Measurements from ENCODE around the gene PLCH1. TPM values are rescaled to one million over a fixed set of nuclear protein-coding genes. Genes with fewer than 3 reads are reported as not detected.

The PLCH1 gene
- total RNA-seq, 1 donor: 0.36 TPM

DNA sequence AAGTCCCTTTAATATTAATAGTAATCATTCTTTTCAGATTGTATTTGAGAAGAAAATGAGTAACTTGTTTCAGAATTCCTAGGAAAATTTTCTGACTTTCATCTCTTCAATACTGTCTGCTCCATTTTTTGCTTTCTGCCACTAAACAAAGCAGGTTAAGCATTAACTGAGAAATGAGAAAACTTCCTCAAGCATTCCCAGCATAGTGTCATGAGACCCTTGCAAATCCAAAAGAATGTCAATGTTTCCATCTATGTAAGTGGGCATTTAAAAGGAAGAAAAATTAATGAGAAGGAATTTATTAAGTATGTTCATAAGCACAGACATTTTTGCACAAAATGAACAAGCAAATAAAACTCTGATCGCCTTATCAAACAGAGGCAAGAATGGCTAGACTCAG lies 303.4 kb downstream of the PLCH1 start:
- Histone ChIP-seq H3K79me2 (ENCODE audit: insufficient read depth, low read length) (no peaks in the 10 kb centered on the region), H3K4me1 (ENCODE audit: insufficient read depth, low read length) (peaks cover 25% of the 10 kb centered on the region), H3K4me3 (ENCODE audit: insufficient read depth, low read length) (no peak overlapping the region), H2AFZ (ENCODE audit: low read length) (no peak overlapping the region), H4K20me1 (ENCODE audit: insufficient read depth, low read length) (no peaks in the 10 kb centered on the region), H3K4me2 (ENCODE audit: insufficient read depth, low read length) (no peak overlapping the region), H3K9me3 (ENCODE audit: low read depth, low read length) (no peaks in the 10 kb centered on the region), H3K36me3 (ENCODE audit: insufficient read depth, low read length) (no peaks in the 10 kb centered on the region), H3K27ac (ENCODE audit: low read depth, low read length) (no peak overlapping the region), H3K27me3 (ENCODE audit: insufficient read depth, low read length) (no peaks in the 10 kb centered on the region)
- TF ChIP-seq, protein P1, sequence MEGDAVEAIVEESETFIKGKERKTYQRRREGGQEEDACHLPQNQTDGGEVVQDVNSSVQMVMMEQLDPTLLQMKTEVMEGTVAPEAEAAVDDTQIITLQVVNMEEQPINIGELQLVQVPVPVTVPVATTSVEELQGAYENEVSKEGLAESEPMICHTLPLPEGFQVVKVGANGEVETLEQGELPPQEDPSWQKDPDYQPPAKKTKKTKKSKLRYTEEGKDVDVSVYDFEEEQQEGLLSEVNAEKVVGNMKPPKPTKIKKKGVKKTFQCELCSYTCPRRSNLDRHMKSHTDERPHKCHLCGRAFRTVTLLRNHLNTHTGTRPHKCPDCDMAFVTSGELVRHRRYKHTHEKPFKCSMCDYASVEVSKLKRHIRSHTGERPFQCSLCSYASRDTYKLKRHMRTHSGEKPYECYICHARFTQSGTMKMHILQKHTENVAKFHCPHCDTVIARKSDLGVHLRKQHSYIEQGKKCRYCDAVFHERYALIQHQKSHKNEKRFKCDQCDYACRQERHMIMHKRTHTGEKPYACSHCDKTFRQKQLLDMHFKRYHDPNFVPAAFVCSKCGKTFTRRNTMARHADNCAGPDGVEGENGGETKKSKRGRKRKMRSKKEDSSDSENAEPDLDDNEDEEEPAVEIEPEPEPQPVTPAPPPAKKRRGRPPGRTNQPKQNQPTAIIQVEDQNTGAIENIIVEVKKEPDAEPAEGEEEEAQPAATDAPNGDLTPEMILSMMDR (IDR thresholded peaks at IDR 0.05; ENCODE audit: extremely low read depth, low read depth, low read length): no peak
- no peak for DNase-seq (ENCODE audit: insufficient read length, low spot score, missing footprints)

DNA sequence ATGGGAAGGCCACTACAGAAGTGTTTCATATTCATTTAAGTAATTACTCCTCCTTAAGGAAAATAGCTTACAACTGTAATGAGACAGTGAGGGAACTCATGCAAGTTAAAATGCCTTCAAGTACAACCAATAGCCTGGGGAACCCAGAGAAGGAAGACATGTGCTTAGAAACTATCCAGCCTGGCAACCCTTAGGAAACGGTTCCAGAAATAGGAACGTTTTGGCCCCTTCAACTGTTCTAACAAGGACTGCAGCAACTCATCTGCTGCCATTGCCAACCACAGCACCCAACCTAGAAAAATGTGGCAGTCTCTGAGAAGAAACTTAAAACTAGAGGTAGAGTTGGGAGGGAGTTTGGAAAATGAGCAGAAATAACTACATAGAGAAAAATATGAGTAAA lies 303.8 kb downstream of the PLCH1 start:
- H3K27me3 ChIP-seq (ENCODE audit: insufficient read depth, low read length): no peaks in the 10 kb centered on the region
- H3K79me2 ChIP-seq (ENCODE audit: insufficient read depth, low read length): no peaks in the 10 kb centered on the region
- TF ChIP-seq, protein P1 (IDR thresholded peaks at IDR 0.05; ENCODE audit: extremely low read depth, low read depth, low read length): no peak
- no peaks in the 10 kb centered on the region for H4K20me1 ChIP-seq (ENCODE audit: insufficient read depth, low read length)
- no peaks in the 10 kb centered on the region for H3K36me3 ChIP-seq (ENCODE audit: insufficient read depth, low read length)
- peaks cover 30% of the 10 kb centered on the region for H3K4me1 ChIP-seq (ENCODE audit: insufficient read depth, low read length)
- DNase-seq (ENCODE audit: insufficient read length, low spot score, missing footprints): no peak
- no peak overlapping the region for H3K27ac ChIP-seq (ENCODE audit: low read depth, low read length)
- H3K4me3 ChIP-seq (ENCODE audit: insufficient read depth, low read length): no peak overlapping the region
- H3K9me3 ChIP-seq (ENCODE audit: low read depth, low read length): no peaks in the 10 kb centered on the region
- no peak overlapping the region for H3K4me2 ChIP-seq (ENCODE audit: insufficient read depth, low read length)
- H2AFZ ChIP-seq (ENCODE audit: low read length): no peak overlapping the region

DNA sequence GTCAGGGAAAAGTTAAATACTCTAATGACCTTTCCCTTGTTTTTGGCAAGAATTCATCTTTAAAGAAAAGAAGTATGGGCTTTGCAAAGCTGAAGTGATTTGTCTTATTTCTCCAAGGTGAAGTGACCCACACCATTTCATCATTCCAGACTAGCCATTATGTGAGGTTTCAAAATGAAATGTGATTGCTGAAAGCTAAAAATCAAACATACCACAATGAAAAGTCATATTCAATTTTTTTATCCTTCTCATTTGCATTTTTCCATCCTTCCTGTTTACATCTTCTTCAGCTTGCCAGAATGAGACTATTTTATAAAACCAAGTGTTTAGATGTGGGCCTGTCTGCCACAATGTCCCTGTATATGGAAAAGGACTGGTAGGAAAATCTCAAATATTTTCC lies 309.1 kb downstream of the PLCH1 start:
- Histone ChIP-seq H3K27ac (ENCODE audit: low read depth, low read length) (peak overlapping the region; percentile 61), H3K36me3 (ENCODE audit: insufficient read depth, low read length) (no peaks in the 10 kb centered on the region), H3K4me2 (ENCODE audit: insufficient read depth, low read length) (no peak overlapping the region), H4K20me1 (ENCODE audit: insufficient read depth, low read length) (no peaks in the 10 kb centered on the region), H2AFZ (ENCODE audit: low read length) (no peak overlapping the region), H3K9me3 (ENCODE audit: low read depth, low read length) (no peaks in the 10 kb centered on the region), H3K27me3 (ENCODE audit: insufficient read depth, low read length) (no peaks in the 10 kb centered on the region), H3K4me3 (ENCODE audit: insufficient read depth, low read length) (no peak overlapping the region), H3K79me2 (ENCODE audit: insufficient read depth, low read length) (no peaks in the 10 kb centered on the region), H3K4me1 (ENCODE audit: insufficient read depth, low read length) (peaks cover 20% of the 10 kb centered on the region)
- DNase-seq (ENCODE audit: insufficient read length, low spot score, missing footprints): no peak
- TF ChIP-seq, protein P1 (IDR thresholded peaks at IDR 0.05; ENCODE audit: extremely low read depth, low read depth, low read length): no peak

DNA sequence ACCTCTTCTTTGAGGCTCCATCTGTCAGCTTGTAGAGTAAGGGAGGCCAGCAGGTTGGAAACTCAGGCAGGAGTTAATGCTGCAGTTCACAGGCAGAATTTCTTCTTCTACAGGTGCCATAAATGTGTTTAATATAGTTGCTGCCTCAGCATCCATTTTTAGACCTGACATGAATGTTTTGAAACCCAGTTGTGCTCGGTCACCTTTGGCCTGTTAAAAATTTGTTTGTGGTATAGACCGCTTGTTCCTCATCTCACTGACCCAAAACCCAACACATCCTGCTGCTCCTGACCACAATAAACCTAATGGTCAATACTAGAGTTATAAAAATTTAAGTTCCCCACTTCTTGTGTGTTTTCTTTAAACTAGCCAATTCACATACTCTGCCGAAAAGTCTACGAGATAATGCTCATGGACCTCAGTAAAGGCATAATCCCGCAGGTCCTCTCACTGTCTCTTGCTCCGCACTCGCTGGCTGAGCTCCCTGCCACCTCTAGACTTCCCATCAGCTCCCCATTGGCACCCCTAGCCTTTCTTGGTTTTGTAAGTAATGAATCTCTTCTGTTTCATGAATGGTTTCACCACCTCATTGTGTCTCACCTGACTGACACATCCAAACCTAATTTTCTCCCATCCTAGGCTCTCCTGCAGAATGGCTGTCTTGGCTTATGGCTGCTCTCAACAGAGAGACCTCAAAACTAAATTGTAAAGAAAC lies 312.9 kb downstream of the PLCH1 start:
- Histone ChIP-seq H3K27me3 (ENCODE audit: insufficient read depth, low read length) (no peaks in the 10 kb centered on the region), H3K4me2 (ENCODE audit: insufficient read depth, low read length) (no peak overlapping the region), H3K79me2 (ENCODE audit: insufficient read depth, low read length) (no peaks in the 10 kb centered on the region), H3K4me3 (ENCODE audit: insufficient read depth, low read length) (no peak overlapping the region), H2AFZ (ENCODE audit: low read length) (no peak overlapping the region), H3K27ac (ENCODE audit: low read depth, low read length) (no peak overlapping the region), H3K9me3 (ENCODE audit: low read depth, low read length) (peaks cover 6% of the 10 kb centered on the region), H3K36me3 (ENCODE audit: insufficient read depth, low read length) (no peaks in the 10 kb centered on the region), H3K4me1 (ENCODE audit: insufficient read depth, low read length) (peaks cover 19% of the 10 kb centered on the region), H4K20me1 (ENCODE audit: insufficient read depth, low read length) (no peaks in the 10 kb centered on the region)
- DNase-seq (ENCODE audit: insufficient read length, low spot score, missing footprints): no peak
- TF ChIP-seq, protein P1 (IDR thresholded peaks at IDR 0.05; ENCODE audit: extremely low read depth, low read depth, low read length): no peak
